Naive thymus-derived CD4-positive, alpha-beta T cell (primary cell): ENCODE measurements around the gene DHX29. TPM values are rescaled to one million over a fixed set of nuclear protein-coding genes. Genes with fewer than 3 reads are reported as not detected.

ENCODE experiments used
- ATAC-seq: fragments of 150-1000 bp; cut with Tn5 transposase; 2 replicates; pipeline ENCODE4 v1.10.0; 2021; ENCODE audit warnings: mild to moderate bottlenecking, moderate library complexity
- CTCF ChIA-PET: fragments of 350-600 bp; sonication (Branson Sonifier 250); formaldehyde crosslinking; loops from one replicate; lab custom pipeline; 2021; ENCODE audit warnings: antibody characterized with exemption; lab: Charles Lee
- POLR2A ChIA-PET: fragments of 350-600 bp; sonication (Branson Sonifier 250); formaldehyde crosslinking; loops from one replicate; lab custom pipeline; 2021; ENCODE audit warnings: antibody characterized with exemption, inconsistent platforms; lab: Charles Lee
- DNase-seq, 9 donors: peaks; one replicate each; pipeline versions ENCODE4 v3.0.0 to v3.0.0-alpha.2; 2020 to 2022; ENCODE audit warnings: mixed read lengths in 1 of 9
- H3K27ac ChIP-seq: one replicate; pipeline ENCODE4 v1.7.0; 2013; ENCODE audit warnings: mild to moderate bottlenecking, low read depth, low read length, moderate library complexity
- H3K27me3 ChIP-seq, 2 donors: one replicate each; pipeline ENCODE4 v1.7.0; 2013; ENCODE audit warnings: low read length in 2 of 2, mild to moderate bottlenecking in 2 of 2, moderate library complexity in 2 of 2; ENCODE audit not compliant: control insufficient read depth in 2 of 2, insufficient read depth in 2 of 2
- H3K36me3 ChIP-seq, 3 experiments: 1 replicate in 2 of 3; 2 replicates in 1 of 3; pipeline ENCODE4 v1.7.0; 2013; ENCODE audit warnings: low read length in 3 of 3, mild to moderate bottlenecking in 3 of 3, moderate library complexity in 1 of 3; ENCODE audit not compliant: insufficient read depth in 3 of 3, control insufficient read depth in 2 of 3
- H3K4me1 ChIP-seq, 2 donors: one replicate each; pipeline ENCODE4 v1.7.0; 2013; ENCODE audit warnings: low read length in 2 of 2, mild to moderate bottlenecking in 2 of 2, moderate library complexity in 1 of 2; ENCODE audit not compliant: control insufficient read depth in 2 of 2, insufficient read depth in 2 of 2
- H3K4me3 ChIP-seq: 2 replicates; pipeline ENCODE4 v1.7.0; 2013; ENCODE audit warnings: mild to moderate bottlenecking, low read length
- H3K9me3 ChIP-seq, 3 experiments: 1 replicate in 2 of 3; 2 replicates in 1 of 3; pipeline ENCODE4 v1.7.0; 2013; ENCODE audit warnings: low read length in 3 of 3; ENCODE audit not compliant: control insufficient read depth in 2 of 3
- H3K27ac Mint-ChIP-seq, 9 donors: one replicate each; pipeline ENCODE4 v1.8.0; 2020 to 2022; ENCODE audit warnings: mixed read lengths in 9 of 9, mild to moderate bottlenecking in 8 of 9, moderate library complexity in 5 of 9, inconsistent platforms in 2 of 9
- H3K27me3 Mint-ChIP-seq, 5 donors: one replicate each; pipeline ENCODE4 v1.8.0; 2021 to 2022; ENCODE audit warnings: mixed read lengths in 5 of 5, mild to moderate bottlenecking in 1 of 5
- H3K36me3 Mint-ChIP-seq, 5 donors: one replicate each; pipeline ENCODE4 v1.8.0; 2020 to 2022; ENCODE audit warnings: mixed read lengths in 5 of 5, mild to moderate bottlenecking in 3 of 5, inconsistent platforms in 1 of 5
- H3K4me1 Mint-ChIP-seq, 7 donors: one replicate each; pipeline ENCODE4 v1.8.0; 2020 to 2022; ENCODE audit warnings: mixed read lengths in 7 of 7, mild to moderate bottlenecking in 3 of 7, inconsistent platforms in 1 of 7
- H3K4me3 Mint-ChIP-seq, 10 donors: one replicate each; pipeline ENCODE4 v1.8.0; 2020 to 2022; ENCODE audit warnings: mild to moderate bottlenecking in 10 of 10, mixed read lengths in 10 of 10, moderate library complexity in 6 of 10, inconsistent platforms in 2 of 10
- H3K9me3 Mint-ChIP-seq, 11 donors: one replicate each; pipeline ENCODE4 v1.8.0; 2020 to 2022; ENCODE audit warnings: mixed read lengths in 11 of 11, mild to moderate bottlenecking in 4 of 11, inconsistent platforms in 1 of 11, moderate library complexity in 1 of 11
- intact Hi-C, 2 donors: fragments of 100-400 bp; cut with micrococcal nuclease; formaldehyde crosslinking; loops; one replicate each; pipeline ENCODE4 v1.15.1; 2023
- polyA plus RNA-seq, 2 donors: library from polyadenylated mRNA; unstranded; fragments of 300-500 nt; fragmentation: Illumina TruSeq; gene quantifications; one replicate each; pipeline ENCODE4 v1.2.3, GENCODE V29; 2021
- total RNA-seq, 6 experiments: library from RNA in 5 of 6; stranded (reverse) in 5 of 6; gene quantifications; 1 replicate in 5 of 6; 2 replicates in 1 of 6; pipeline ENCODE4 v1.2.3 and lab custom pipeline; 2021 to 2026

DHX29 gene
- total and polyA plus RNA-seq, 7 experiments from 2014 or later, result 5.8 to 19.2 (median 12.6) TPM

GRCh38 chr5:55290991-55291390, 16.5 kb downstream of the DHX29 start:
- Mint-ChIP-seq H3K36me3 (peaks cover 26 to 73% (median 50%) of the 10 kb centered on the region in 5 donors), H3K4me1 (no peaks in the 10 kb centered on the region), H3K27ac (no peak overlapping the region), H3K9me3 (peaks cover 0 to 2% (median 0%) of the 10 kb centered on the region in 11 donors), H3K27me3 (no peaks in the 10 kb centered on the region), H3K4me3 (no peak overlapping the region)
- ATAC-seq, result no peak
- intact Hi-C loops, result no loop called here
- Histone ChIP-seq H3K4me1 (no peaks in the 10 kb centered on the region), H3K9me3 (no peaks in the 10 kb centered on the region), H3K27me3 (no peaks in the 10 kb centered on the region), H3K27ac (no peak overlapping the region), H3K36me3 (peaks cover 7 to 57% (median 29%) of the 10 kb centered on the region in 3 experiments), H3K4me3 (no peak overlapping the region)
- DNase-seq, result no peak
- ChIA-PET POLR2A (no interaction called here), CTCF (no interaction called here)

GRCh38 chr5:55289808-55290207, 17.7 kb downstream of the DHX29 start:
- H3K4me3 ChIP-seq, result no peak overlapping the region
- no peak for ATAC-seq
- no peaks in the 10 kb centered on the region for H3K27me3 ChIP-seq
- H3K27me3 Mint-ChIP-seq, result no peaks in the 10 kb centered on the region
- no peak overlapping the region for H3K4me3 Mint-ChIP-seq
- H3K4me1 Mint-ChIP-seq, result no peaks in the 10 kb centered on the region
- ChIA-PET POLR2A (no interaction called here), CTCF (no interaction called here)
- DNase-seq, result no peak
- H3K36me3 Mint-ChIP-seq, result peaks cover 26 to 72% (median 45%) of the 10 kb centered on the region in 5 donors
- no peak overlapping the region for H3K27ac ChIP-seq
- no peak overlapping the region for H3K27ac Mint-ChIP-seq
- intact Hi-C loops, result no loop called here
- H3K9me3 ChIP-seq, result no peaks in the 10 kb centered on the region
- H3K4me1 ChIP-seq, result no peaks in the 10 kb centered on the region
- peaks cover 0 to under 1% (median 0%) of the 10 kb centered on the region in 11 donors for H3K9me3 Mint-ChIP-seq
- peaks cover 6 to 55% (median 30%) of the 10 kb centered on the region in 3 experiments for H3K36me3 ChIP-seq

- intact Hi-C loops, result no loop called here
- H3K36me3 ChIP-seq, result peaks cover 8 to 50% (median 21%) of the 10 kb centered on the region in 3 experiments
- ATAC-seq (no peak), DNase-seq (no peak)
- Mint-ChIP-seq H3K4me3 (no peak overlapping the region), H3K27ac (no peak overlapping the region), H3K27me3 (no peaks in the 10 kb centered on the region), H3K4me1 (no peaks in the 10 kb centered on the region), H3K36me3 (peaks cover 12 to 58% (median 39%) of the 10 kb centered on the region in 5 donors), H3K9me3 (no peaks in the 10 kb centered on the region)
- no peaks in the 10 kb centered on the region for H3K4me1 ChIP-seq
- no peaks in the 10 kb centered on the region for H3K27me3 ChIP-seq
- no peak overlapping the region for H3K27ac ChIP-seq
- ChIA-PET POLR2A (interaction anchor here (1.5 kb wide), 1 partner anchor 14 kb away, joined by 5 read pairs; no protein-coding TSS in a partner anchor), CTCF (no interaction called here)
- H3K9me3 ChIP-seq, result no peaks in the 10 kb centered on the region
- H3K4me3 ChIP-seq, result no peak overlapping the region
Observed at GRCh38 chr5:55286411-55286933, 21.0 kb downstream of the DHX29 start.

- Histone ChIP-seq H3K27ac (no peak overlapping the region), H3K9me3 (no peaks in the 10 kb centered on the region), H3K27me3 (no peaks in the 10 kb centered on the region), H3K4me3 (no peak overlapping the region), H3K36me3 (peaks cover 9 to 69% (median 33%) of the 10 kb centered on the region in 3 experiments), H3K4me1 (no peaks in the 10 kb centered on the region)
- DNase-seq (no peak), ATAC-seq (no peak)
- no peak overlapping the region for H3K4me3 Mint-ChIP-seq
- H3K27me3 Mint-ChIP-seq, result no peaks in the 10 kb centered on the region
- ChIA-PET POLR2A (no interaction called here), CTCF (no interaction called here)
- H3K27ac Mint-ChIP-seq, result no peak overlapping the region
- peaks cover 20 to 73% (median 51%) of the 10 kb centered on the region in 5 donors for H3K36me3 Mint-ChIP-seq
- H3K4me1 Mint-ChIP-seq, result no peaks in the 10 kb centered on the region
- intact Hi-C loops, result loop anchor here in 1 of 2 donors (5.0 kb wide), 1 partner anchor 106 kb away; the partner anchor contains the start of gene CDC20B
- no peaks in the 10 kb centered on the region for H3K9me3 Mint-ChIP-seq
Observed at GRCh38 chr5:55278778-55279177, 28.7 kb downstream of the DHX29 start.

- H3K36me3 ChIP-seq, result peaks cover 4 to 75% (median 39%) of the 10 kb centered on the region in 3 experiments
- Mint-ChIP-seq H3K9me3 (no peaks in the 10 kb centered on the region), H3K36me3 (peaks cover 24 to 70% (median 48%) of the 10 kb centered on the region in 5 donors), H3K4me1 (no peaks in the 10 kb centered on the region), H3K27me3 (no peaks in the 10 kb centered on the region), H3K27ac (no peak overlapping the region), H3K4me3 (no peak overlapping the region)
- no peak for ATAC-seq
- DNase-seq, result no peak
- intact Hi-C loops, result loop anchor here in 1 of 2 donors (5.0 kb wide), 1 partner anchor 104 kb away; the partner anchor contains the start of gene CDC20B
- H3K4me1 ChIP-seq, result no peaks in the 10 kb centered on the region
- H3K27ac ChIP-seq, result no peak overlapping the region
- no peak overlapping the region for H3K4me3 ChIP-seq
- no peaks in the 10 kb centered on the region for H3K27me3 ChIP-seq
- H3K9me3 ChIP-seq, result no peaks in the 10 kb centered on the region
- POLR2A ChIA-PET, result no interaction called here
- CTCF ChIA-PET, result no interaction called here
Observed at GRCh38 chr5:55276771-55277170, 30.7 kb downstream of the DHX29 start.

GRCh38 chr5:55258339-55258738, 49.2 kb downstream of the DHX29 start:
- Histone ChIP-seq H3K36me3 (peaks cover 0 to 59% (median 4%) of the 10 kb centered on the region in 3 experiments), H3K27ac (no peak overlapping the region), H3K9me3 (no peaks in the 10 kb centered on the region), H3K4me1 (no peaks in the 10 kb centered on the region), H3K4me3 (no peak overlapping the region), H3K27me3 (no peaks in the 10 kb centered on the region)
- ATAC-seq, result no peak
- Mint-ChIP-seq H3K36me3 (peaks cover 2 to 55% (median 32%) of the 10 kb centered on the region in 5 donors), H3K27me3 (no peaks in the 10 kb centered on the region), H3K4me1 (no peaks in the 10 kb centered on the region), H3K4me3 (no peak overlapping the region), H3K27ac (no peak overlapping the region), H3K9me3 (no peaks in the 10 kb centered on the region)
- ChIA-PET CTCF (interaction anchor here (0.6 kb wide), 1 partner anchor 114 kb away, joined by 4 read pairs; no protein-coding TSS in a partner anchor), POLR2A (interaction anchor here (1.4 kb wide), 1 partner anchor 49 kb away, joined by 3 read pairs; the partner anchor contains the start of genes DHX29 and MTREX)
- intact Hi-C loops, result loop anchor here in 1 of 2 donors (2.0 kb wide), 1 partner anchor 86 kb away; the partner anchor contains the start of gene CDC20B
- no peak for DNase-seq

GRCh38 chr5:55254802-55255201, 52.7 kb downstream of the DHX29 start:
- Mint-ChIP-seq H3K36me3 (peaks cover 0 to 35% (median 21%) of the 10 kb centered on the region in 5 donors), H3K9me3 (peaks cover 0 to 7% (median 0%) of the 10 kb centered on the region in 11 donors), H3K4me1 (no peaks in the 10 kb centered on the region), H3K27me3 (peaks cover 0 to 13% (median 0%) of the 10 kb centered on the region in 5 donors), H3K27ac (no peak overlapping the region), H3K4me3 (no peak overlapping the region)
- Histone ChIP-seq H3K4me1 (no peaks in the 10 kb centered on the region), H3K9me3 (no peaks in the 10 kb centered on the region), H3K4me3 (no peak overlapping the region), H3K27ac (no peak overlapping the region), H3K36me3 (peaks cover 0 to 35% (median 0%) of the 10 kb centered on the region in 3 experiments), H3K27me3 (no peaks in the 10 kb centered on the region)
- intact Hi-C loops, result no loop called here
- ATAC-seq, result no peak
- no peak for DNase-seq
- ChIA-PET POLR2A (no interaction called here), CTCF (no interaction called here)
